ENCODE data around the gene TOM1L2.

GRCh38 chr17:17987901-17988300 is 15.7 kb upstream of the TOM1L2 start:
- no peak for TF ChIP-seq CTCF (IDR thresholded peaks at IDR 0.05)
- TF ChIP-seq POLR2A (IDR thresholded peaks at IDR 0.05): no peak

Data from heart left ventricle (tissue), 13 donors.